ENCODE results near the gene IDH1.
"Not testable (repeated sequence)": the region's sequence is repeated elsewhere in the genome, so short reads cannot be mapped to it uniquely, and the experiment has no call there.

Gene IDH1

GRCh38 chr2:208256192-208256782 is 1.4 kb upstream of the IDH1 start:
- FAIRE-seq: no peak

- no peak for FAIRE-seq
Measured at GRCh38 chr2:208255557-208256106, 761 bp upstream of the IDH1 start.

DNA sequence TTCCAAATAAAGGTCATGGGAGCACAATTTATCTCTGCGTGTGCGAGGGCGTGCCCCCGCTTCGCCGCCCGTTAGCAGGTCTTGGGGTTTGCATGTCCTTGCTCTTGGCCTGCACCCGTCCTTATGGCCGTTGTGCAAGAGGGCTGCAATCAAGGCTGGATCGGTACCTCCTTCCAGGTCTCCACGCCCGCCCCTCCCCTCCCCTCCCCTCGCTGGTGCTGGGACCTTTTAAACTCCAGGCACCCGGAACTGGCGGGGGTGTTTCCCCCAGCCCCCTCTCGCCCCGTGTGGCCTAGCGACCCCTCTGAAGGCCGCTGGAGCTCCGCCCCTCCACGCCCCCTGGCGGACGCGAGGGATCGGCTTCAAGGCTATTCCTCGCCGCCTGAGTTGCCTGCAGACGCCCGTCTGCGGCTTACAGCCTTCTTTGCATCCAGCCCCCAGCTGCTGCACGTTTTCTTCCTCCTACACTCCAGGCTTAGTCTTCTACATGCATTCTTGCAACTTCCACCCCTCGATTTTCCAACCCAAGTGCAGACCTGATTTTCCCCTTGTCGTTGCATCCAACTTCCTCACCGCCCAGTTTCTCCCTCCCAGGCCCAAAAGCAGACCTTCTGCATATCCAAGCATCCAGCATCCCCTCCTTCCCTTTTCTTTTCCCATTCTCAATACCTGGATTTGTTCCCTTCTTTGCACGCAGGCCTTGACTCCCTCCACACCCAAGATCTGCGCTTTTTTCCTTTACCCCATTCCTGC is 577 bp downstream of the IDH1 start:
- no peak for FAIRE-seq

DNA sequence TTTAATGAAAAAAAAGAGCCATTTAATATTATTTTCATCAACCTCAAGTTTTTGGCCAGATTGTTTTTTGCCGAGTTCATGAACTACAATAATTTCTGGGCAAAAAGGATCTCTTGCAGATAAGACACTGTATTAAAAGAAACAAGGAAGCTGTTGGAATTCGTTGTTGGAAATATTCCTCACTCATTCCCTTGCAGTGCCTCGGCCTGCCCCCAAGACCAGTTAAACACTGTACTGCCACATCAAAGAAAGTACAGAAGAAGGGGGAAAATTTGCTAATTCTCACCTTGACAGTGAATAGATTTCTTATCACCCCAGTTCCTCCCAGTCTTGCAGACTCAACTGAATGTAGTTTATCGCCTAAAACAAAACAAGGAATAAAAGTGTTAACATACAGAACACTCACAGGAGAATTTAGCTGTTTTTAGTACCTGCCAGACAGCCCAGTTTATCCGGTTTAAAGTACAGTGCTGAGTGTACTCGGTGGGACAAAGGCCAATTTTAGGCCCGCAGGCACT is 1.2 kb downstream of the IDH1 start:
- FAIRE-seq: no peak

DNA sequence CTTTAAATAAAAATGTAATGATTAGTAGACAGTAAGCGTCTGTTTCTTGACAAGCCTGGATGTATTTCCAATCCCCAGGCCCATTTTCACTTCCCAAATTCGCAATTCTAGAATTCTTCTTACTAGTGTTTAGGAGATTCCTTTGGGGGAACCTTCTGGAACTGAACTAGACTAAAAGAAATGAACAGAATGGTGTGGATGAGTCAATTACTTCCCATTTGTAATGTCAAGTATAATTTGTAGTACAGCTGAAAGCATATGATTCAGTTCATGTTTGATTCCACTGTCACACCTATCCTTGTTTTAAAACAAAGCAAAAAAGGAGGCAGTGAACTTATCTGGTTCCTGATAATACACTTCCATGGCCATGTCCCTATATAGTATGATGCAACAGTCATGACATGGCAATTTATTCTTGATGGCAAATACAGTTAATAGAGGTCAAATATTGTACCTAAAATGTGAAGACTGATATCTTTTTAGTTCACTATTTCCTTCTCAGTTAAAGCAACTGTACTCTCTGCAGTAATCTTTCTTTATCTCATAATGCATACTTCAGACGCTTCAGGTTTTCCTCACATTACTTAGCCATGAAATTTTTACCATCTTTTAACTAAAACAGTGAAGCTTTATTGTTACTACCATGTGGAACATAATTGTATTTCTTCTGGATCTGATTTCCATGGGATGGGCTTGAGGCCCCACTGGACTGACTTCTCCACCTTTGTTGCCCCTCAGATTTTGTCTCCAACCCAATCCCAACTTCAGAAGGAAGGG is 2.0 kb downstream of the IDH1 start:
- FAIRE-seq: no peak

DNA sequence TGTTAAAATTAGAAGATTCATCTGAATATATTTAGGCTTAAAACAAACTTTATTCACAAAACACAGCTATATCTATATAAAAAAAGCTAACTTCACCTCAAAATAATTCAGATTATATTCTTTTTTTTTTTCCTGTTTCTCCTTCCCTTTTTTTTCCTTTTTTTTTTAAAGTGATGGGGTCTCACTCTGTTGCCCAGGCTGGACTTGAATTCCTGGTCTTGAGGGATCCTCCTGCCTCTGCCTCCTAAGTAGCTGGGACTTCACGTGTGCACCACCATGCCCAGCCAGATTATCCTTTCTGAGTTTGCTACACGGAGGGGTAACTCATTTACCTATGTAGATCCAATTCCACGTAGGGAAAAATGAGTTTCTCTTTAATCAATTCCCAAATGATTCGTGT is 3.8 kb downstream of the IDH1 start:
- no peak for FAIRE-seq

DNA sequence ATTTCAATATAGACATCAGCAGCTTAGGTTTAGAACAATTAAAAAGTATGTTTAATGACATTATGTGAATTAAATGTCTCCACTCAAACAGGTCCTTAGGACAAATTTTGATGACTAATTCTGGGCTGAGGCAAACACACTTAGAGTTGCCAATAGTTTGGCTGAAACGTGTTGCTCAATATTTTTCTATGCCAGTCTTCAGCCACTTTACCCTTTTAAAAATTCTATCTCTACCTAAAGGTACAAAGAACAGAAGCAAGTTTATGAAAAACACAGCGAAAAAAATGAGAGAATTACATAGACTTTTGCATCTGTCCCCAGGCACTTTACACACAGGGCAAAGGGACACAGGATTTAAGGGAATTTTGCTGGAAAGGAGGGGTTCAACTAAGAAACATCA is 4.5 kb downstream of the IDH1 start:
- no peak for FAIRE-seq

DNA sequence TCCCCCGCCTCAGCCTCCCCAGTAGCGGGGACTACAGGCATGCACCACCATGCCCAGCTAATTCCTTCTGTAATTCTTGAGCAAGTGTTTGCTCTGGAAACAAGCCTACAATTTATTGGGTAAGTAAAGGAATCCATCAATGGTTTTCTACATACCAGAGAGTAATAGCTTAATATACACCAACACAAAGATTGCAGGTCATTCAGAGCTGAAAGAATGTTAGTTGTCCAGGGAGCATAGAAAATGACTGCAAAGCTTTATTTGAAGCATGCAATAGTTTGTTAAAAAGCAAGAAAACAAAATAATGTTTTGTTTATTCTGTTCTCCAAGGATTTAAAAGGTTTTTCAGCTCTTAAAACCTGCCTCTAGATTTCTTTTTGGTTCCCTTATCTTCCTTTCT is 5.6 kb downstream of the IDH1 start:
- no peak for FAIRE-seq

- FAIRE-seq: no peak
Measured at GRCh38 chr2:208248601-208249000, 6.3 kb downstream of the IDH1 start.

DNA sequence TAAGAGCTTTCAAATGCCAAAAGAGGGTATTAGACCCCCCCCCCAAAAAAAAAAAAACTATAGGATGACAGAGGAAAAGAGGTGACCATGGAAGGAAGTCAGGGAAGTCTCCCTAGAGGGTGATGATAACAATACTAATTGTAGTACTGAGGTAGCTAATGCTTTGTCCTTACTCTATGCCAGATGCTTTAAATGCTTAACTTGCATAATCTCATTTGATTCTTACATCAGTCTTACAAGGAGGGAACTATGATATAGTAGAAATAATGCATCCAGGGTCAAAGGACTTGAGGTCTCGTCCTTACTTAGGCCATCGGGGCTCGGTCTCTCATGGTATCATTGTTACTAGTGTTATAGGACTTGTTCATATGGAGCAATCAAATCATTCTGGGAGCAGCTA is 9.1 kb downstream of the IDH1 start:
- FAIRE-seq: no peak

DNA sequence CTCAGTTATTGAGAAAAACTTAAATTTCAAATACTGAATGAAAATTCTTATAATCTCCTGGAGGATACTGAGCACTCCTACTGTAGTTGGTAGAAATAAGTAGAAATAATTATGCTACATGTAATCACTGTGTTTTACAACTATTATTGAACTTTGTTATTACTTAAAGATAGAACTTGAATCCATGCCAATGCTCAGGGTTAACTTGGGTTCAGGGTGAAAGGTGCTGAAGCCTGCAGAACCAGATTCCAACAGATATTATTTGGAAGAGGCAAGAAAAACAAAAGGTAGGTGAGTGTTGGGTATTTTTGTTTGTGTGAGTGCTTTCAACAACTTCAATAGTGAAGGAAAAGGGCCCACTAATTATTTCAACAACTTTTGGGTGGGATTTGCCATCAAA is 10.4 kb downstream of the IDH1 start:
- FAIRE-seq: no peak

DNA sequence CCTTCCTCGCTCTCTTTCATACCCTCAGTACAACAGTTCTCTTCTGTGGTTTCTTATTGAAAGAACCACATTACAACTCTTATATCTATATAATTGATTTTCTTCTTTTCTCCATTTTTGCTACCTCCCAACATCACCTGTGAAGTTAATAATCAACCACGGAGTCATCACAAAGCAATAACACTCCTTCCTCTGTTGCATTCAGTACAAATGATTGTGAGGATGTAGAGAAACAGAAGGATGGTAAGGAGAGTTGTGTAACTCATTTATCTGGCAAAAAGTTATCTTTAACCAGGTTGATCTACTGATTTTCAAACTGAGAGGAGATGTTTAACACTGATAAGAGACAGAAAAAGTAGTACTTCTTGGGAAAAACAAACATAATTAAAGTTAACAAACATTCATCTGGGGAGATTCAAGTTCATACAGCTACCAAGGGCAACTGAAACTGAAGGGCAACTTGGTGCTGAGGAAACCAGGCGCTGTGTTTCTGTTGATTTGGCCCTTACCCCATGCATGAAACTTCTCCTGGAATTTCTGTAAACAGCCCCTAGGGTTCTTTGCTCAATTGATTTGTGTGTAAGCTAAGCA is 14.2 kb downstream of the IDH1 start:
- no peak for FAIRE-seq

- no peak for FAIRE-seq
Measured at GRCh38 chr2:208239770-208240493, 14.9 kb downstream of the IDH1 start.

DNA sequence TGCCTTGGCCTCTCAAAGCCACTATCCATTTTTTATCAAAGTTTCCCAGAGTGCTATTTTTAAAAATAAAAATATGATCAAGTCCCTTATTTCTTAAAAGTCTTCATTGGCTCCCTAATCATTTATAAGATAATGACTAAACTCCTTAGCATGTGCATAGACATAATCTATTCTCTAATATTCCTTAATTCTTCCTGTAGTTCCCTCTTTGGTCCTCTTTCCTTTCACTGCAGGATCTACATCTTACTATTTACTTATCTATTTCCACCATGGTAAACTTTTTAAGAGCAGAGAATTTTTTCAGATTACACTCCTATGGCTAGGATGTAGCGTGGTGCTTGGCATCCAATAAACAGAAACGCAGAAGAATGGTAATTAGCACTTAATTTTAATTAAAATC is 19.0 kb downstream of the IDH1 start:
- FAIRE-seq: no peak

DNA sequence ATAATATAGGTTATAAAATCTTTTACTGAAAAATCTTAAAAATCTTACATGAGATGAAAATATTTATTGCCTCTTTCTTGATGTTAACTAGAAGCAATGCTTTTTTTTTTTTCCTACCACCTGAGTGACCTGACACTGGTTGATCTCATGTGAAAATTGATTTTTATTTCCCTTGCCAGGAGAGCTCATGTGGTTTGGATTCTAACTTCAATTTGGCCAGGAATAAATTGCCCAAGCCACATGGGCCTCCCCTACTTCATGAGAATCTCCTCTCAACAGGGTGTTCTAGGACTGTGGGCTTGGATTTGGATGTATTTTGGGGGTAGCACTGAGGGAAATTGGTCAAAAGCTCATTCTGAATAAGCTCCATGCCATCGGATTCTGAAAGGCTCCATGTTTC is 20.1 kb downstream of the IDH1 start:
- no peak for FAIRE-seq

DNA sequence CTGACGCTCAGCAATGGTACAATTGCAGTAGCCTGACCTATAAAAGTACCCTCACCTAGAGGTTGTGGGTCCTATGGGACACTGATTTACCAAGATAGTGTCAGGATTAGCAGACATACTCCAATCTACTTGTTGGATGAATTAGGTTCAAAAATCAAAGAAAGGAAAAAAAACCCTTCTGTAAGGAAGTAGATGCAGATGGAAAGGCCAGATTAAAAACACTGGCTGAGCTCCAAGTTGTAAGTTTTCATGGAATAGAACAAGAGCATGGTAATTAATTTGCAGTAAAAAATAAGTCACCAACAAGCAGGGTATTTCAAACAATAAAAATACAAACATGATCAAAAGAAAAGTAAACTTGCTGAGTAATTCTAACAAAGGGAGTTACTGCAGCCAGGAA is 26.4 kb downstream of the IDH1 start:
- no peak for FAIRE-seq

DNA sequence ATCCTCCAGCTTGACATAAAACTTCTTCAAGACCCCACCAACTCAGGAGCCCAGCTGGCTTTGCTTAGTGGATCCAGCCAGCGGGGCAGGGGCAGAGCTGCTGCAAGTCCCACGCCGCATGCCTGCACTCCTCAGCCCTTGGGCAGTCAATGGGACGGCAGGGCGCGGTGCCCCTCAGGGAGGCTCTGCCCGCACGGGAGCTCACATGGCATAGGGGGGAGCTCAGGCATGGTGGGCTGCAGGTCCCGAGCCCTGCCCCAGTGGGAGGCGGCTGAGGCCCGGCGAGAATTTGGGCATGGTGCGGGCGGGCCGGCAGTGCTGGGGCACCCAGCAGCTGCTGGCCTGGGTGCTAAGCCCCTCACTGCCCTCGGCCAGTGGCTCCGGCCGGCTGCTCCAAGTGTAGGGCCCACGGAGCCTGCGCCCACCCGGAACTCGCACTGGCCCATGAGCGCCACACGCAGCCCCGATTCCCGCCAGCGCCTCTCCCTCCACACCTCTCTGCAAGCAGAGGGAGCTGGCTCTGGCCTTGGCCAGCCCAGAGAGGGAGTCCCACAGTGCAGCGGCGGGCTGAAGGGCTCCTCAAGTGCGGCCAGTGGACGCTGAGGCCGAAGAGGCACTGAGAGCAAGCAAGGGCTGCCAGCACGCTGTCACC is 27.2 kb downstream of the IDH1 start:
- FAIRE-seq: no peak

- FAIRE-seq: no peak
Measured at GRCh38 chr2:208224802-208225201, 30.1 kb downstream of the IDH1 start.

DNA sequence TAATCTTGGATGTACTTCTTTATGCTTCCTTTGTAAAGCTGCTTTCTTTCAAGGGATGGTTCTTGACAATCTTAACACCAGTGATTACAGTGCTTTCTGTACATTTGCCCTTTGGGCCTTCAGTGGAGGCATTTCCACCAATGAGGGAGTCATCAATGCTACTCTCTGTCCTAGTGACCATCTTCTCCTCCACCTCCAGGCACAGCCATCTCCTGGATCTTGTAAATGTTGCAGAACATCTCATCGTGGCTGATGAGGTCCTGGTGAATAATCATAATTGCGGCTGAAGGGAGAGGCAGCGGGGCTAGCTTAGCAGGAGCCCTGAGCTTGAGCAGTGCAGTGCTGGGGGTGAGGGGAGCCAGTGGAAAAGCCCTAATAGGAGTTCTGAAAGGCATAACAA is 32.5 kb downstream of the IDH1 start:
- FAIRE-seq: no peak

DNA sequence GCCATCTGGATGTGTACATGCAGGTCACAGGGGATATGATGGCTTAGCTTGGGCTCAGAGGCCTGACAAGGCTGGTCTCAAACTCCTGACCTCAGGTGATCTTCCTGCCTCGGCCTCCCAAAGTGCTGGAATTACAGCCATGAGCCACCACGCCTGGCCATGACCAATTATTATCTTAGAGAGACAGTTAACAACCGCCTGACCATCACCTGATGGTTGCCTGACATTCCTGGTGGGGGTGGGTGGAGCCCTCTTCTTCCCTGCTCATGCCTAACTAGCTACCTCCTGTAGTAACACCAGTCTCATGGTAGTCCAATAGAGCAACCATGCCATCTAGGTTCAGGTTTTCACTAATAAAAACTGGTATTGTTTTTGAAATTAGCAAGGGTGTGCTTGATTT is 33.0 kb downstream of the IDH1 start:
- FAIRE-seq: not testable (repeated sequence)

- no peak for FAIRE-seq
Measured at GRCh38 chr2:208210688-208211451, 44.0 kb downstream of the IDH1 start.

Measured in A204.1 (cell line).